Stimulated activated CD4-positive, alpha-beta T cell treated with anti-CD3 and anti-CD28 coated beads, Interleukin-2, amount 100 ng/mL, for 48 hours (primary cell): Measurements from ENCODE around the gene ZNF593.

Source experiments
- DNase-seq, 2 donors: peaks; one replicate each; pipeline ENCODE4 v3.0.0-alpha.2; 2020

The ZNF593 gene

GRCh38 chr1:26171084-26172072 lies 1.7 kb downstream of the ZNF593 start, which contains the start of gene ZNF593OS:
ZNF593OS (minus strand) TSS chr1:26171832; CDS start chr1:26171661, 171 bp downstream.
- no peak for DNase-seq

GRCh38 chr1:26175346-26175745 lies 5.6 kb downstream of the ZNF593 start:
- DNase-seq = no peak

GRCh38 chr1:26177182-26177684 lies 7.5 kb downstream of the ZNF593 start, which contains the start of gene CNKSR1:
CNKSR1 (plus strand) TSS chr1:26177491; CDS start chr1:26177548, 57 bp downstream.
- no peak for DNase-seq

- no peak for DNase-seq
Observed at GRCh38 chr1:26180010-26180506, 10.3 kb downstream of the ZNF593 start.

- no peak for DNase-seq
Observed at GRCh38 chr1:26181586-26182382, 12.1 kb downstream of the ZNF593 start.

GRCh38 chr1:26182383-26182696 lies 12.6 kb downstream of the ZNF593 start:
- no peak for DNase-seq

GRCh38 chr1:26184086-26184485 lies 14.4 kb downstream of the ZNF593 start:
- no peak for DNase-seq

GRCh38 chr1:26184883-26185282 lies 15.2 kb downstream of the ZNF593 start:
- no peak for DNase-seq

GRCh38 chr1:26187882-26188281 lies 18.2 kb downstream of the ZNF593 start:
- no peak for DNase-seq

- DNase-seq = no peak
Observed at GRCh38 chr1:26188477-26188876, 18.8 kb downstream of the ZNF593 start.

GRCh38 chr1:26189331-26189730 lies 19.6 kb downstream of the ZNF593 start:
- no peak for DNase-seq

GRCh38 chr1:26189751-26190275 lies 20.1 kb downstream of the ZNF593 start:
- DNase-seq = no peak

GRCh38 chr1:26190373-26190987 lies 20.8 kb downstream of the ZNF593 start, which contains the start of gene CATSPER4:
CATSPER4 (plus strand) TSS chr1:26190602; CDS start chr1:26190628, 26 bp downstream.
- no peak for DNase-seq

- no peak for DNase-seq
Observed at GRCh38 chr1:26191739-26192138, 22.0 kb downstream of the ZNF593 start.

- no peak for DNase-seq
Observed at GRCh38 chr1:26195805-26196204, 26.1 kb downstream of the ZNF593 start.

- DNase-seq = no peak
Observed at GRCh38 chr1:26197301-26197700, 27.6 kb downstream of the ZNF593 start.

- no peak for DNase-seq
Observed at GRCh38 chr1:26197813-26198212, 28.1 kb downstream of the ZNF593 start.

GRCh38 chr1:26200413-26200812 lies 30.7 kb downstream of the ZNF593 start:
- no peak for DNase-seq

- no peak for DNase-seq
Observed at GRCh38 chr1:26203642-26204318, 34.1 kb downstream of the ZNF593 start.

GRCh38 chr1:26210147-26210870 lies 40.6 kb downstream of the ZNF593 start:
- DNase-seq = no peak

- no peak for DNase-seq
Observed at GRCh38 chr1:26212726-26213125, 43.0 kb downstream of the ZNF593 start.
